ENCODE data around the gene TECRL.

The TECRL gene

GRCh38 chr4:64326507-64326906 lies 82.7 kb downstream of the TECRL start:
- no peak for DNase-seq

DNA sequence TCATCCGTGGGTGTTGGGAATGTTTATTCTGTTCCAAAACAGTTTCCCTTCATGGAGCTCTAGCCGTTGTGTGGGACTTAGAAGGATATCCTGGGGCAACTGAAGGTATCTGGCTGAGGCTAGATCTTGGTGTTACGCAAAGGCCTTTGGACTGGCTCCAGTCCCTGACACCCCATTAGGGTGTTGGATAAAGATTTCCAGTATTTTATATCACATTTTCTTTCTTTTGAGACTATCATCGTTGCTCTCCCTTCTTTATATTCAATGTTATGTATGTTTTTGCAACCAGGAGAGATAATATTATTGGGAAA lies 103.0 kb downstream of the TECRL start:
- no peak for DNase-seq

DNA sequence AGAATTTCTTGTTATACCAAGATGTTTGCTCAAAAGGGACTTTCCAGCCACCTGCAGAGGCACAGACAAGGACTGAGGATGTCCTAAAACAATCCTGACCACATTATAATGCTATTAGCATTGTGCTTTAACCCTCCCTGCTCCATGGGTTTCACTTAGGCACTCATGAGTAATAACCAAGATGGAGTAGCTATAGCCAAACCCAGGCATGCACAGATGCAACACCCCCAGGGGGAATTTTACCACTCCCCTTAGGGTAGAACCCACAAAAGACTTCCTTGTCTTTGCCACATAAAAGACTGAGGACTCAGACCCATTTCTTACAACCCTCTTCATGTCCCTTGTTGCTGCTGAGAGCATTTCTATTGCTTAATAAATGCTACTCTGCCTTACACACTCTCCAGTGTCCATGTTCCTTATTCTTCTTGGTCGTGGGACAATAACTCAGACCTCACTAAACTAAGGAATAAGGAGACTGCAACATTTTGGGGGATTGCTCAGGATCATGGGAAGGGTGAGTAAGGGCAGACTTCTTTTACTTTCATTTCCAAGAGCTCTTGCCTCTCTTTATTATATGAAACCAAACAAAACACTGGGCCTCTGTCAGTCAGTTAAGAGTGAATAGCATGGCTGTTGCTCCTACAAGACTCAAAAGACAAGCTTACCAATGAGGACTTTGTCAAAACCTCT lies 103.5 kb downstream of the TECRL start:
- DNase-seq: no peak

DNA sequence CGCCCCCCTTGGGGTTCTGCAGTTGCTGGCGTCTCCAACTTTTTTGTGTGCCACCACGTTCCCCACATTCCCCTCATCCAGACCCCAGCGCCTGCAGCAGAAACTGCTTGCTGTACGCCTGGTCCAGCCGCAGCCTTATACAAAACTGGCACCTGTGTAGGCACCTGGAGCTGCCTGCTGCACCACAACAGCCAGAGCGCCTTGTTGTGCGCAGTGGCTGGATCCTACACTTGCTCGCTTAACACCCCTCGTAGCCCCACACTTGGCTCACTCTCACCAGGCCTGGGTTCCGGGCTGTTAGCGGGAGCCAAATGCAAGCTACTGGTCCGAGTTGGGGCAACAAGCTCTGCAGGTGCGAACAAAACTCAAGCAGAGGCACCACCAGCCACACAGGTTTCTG lies 136.8 kb downstream of the TECRL start:
- no peak for DNase-seq

DNA sequence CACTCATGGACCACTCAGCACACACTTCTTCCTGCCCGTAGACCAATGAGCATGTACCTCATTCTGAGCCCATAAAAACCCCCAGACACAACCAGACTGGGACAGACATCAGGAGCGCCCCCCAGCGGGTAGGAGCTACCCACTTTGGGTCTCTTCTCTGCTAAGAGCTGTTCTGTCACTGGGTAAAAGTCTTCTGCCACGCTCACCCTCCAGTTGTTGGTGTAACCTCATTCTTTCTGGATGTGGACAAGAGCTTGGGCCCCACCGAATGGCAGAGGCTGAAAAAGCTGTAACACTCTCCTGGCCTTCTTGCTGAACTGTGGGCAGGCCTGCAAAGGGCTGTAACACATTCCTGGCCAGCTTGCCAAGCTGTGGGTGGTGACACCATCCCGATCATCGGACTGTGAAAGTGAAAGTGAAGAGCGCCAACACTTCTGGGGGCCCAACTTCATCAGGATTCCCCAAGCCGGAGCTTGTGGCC lies 137.6 kb downstream of the TECRL start:
- no peak for DNase-seq

GRCh38 chr4:64266669-64267068 lies 142.6 kb downstream of the TECRL start:
- no peak for DNase-seq

DNA sequence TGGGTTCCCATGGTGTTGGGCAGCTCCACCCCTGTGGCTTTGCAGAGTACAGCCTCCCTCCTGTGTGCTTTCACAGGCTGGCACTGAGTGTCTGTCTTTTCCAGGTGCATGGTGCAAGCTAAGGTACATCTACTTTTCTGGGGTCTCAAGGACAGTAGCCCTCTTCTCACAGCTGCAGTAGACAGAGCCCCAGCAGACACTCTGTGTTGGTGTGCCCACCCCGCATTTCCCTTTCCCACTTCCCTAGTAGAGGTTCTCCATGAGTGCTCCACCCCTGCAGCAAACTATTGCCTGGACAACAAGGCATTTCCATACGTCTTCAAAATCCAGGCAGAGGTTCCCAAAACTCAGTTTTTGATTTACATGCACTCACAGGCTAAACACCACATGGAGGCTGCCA lies 143.0 kb downstream of the TECRL start:
- DNase-seq: no peak

GRCh38 chr4:64251781-64252180 lies 157.5 kb downstream of the TECRL start:
- no peak for DNase-seq

DNA sequence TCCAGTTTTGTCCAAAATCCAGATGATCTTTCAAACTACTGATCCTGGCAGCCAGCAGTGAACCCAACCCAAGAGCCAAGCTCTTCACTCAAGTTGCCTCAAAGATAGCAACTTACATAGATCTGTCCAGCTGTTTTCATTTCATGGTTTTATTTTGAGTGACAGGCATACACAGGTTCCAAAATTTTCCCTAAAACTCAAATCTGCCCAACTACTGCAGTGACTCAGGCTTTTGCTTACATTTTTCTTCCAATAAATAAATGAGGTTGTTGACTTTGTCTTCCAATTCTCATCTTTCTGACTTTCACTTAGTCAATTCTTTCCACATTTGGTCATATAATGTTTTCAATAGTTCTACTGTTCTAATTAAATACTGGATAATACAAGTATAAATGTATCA lies 158.8 kb downstream of the TECRL start:
- DNase-seq: no peak

DNA sequence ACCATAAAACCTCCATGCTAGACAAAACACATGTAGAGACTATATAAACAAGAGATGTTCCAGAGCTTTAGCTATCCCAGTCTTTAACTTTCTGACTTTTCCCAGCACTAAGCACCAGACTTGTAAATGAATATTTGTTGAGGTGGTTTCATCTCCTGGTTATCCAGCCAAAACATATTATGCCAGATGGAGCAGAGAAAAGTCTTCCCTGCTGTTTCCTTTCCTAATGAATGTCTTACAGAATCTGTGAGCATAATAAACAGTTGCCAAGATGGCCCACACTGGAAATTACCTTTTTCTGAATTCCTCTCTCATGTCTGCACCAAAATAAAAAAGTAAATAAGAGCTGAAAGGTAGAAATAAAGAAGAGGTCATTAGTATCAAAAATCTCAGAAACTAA lies 159.2 kb downstream of the TECRL start:
- no peak for DNase-seq

DNA sequence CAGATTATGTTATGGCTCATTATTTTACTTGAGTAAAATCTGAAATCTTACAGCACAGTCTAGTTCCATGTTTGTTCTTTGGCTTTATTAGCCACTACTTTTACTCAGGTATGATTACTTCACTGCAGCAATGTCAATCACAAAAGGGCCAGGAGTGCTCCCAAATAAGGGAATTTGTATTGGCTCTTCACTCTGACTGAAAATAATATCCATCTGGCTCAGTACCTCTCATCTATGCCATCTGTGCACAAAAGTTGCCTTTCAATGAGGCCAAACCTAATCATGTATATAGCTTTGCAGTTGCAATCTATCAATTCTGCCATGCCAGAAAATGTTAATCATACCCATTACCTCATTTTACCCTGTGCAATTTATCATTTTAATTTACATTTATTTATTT lies 161.1 kb downstream of the TECRL start:
- DNase-seq: no peak

DNA sequence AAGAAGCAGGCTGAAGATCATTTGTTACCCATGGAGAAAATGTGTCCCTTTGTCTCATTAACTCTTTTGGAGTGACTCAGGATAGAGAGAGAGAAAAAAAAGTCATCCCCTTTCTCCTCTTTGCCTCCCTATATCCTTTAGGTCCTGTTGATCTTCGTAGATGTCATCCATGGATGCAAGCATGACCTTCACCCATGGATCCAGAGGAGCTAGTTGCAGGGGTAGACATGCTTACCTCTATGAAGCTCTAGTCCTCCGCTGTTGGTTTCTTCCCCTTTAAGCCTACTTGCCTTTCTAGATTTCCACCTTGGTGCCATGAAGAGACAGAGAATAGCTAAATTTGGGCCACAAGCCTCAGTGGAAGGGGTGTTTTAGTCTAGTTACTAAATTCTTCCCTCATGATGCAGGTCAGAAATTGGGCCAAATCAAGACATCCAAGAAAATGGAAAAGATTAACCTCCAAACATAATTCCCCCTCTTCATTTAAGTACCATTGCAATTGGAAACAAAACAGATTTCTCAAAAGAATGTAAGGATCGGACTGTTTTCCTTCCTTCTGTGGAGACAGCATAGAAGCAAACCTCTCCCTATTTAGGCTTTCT lies 178.4 kb downstream of the TECRL start:
- DNase-seq: no peak

Measured in stimulated activated CD4-positive, alpha-beta T cell treated with anti-CD3 and anti-CD28 coated beads, Interleukin-4, amount 100 ng/mL, for 1 hour (primary cell).